WERI-Rb-1 (cell line): Measurements from ENCODE around the gene FEZ2.

Experiments
- DNase-seq: peaks from one replicate; pipeline ENCODE4 v3.0.0-alpha.2; 2020
- H3K27ac ChIP-seq: fragments of 250-450 bp; sonication (Bioruptor Pico); 2 replicates; pipeline ENCODE4 v1.5.1; 2020; ENCODE audit warnings: mild to moderate bottlenecking, moderate library complexity
- H3K27me3 ChIP-seq: fragments of 250-450 bp; sonication (Bioruptor Pico); 2 replicates; pipeline ENCODE4 v1.5.1; 2021; ENCODE audit warnings: mild to moderate bottlenecking, low read depth, moderate library complexity; ENCODE audit not compliant: insufficient read depth, severe bottlenecking
- H3K36me3 ChIP-seq: fragments of 250-450 bp; sonication (Bioruptor Pico); 2 replicates; pipeline ENCODE4 v1.5.1; 2020; ENCODE audit warnings: mild to moderate bottlenecking, moderate library complexity
- H3K4me3 ChIP-seq: 2 replicates; pipeline ENCODE4 v1.5.1; 2011; ENCODE audit warnings: low read depth, mild to moderate bottlenecking, control low read depth, low read length
- H3K9me3 ChIP-seq: fragments of 250-450 bp; sonication (Bioruptor Pico); 2 replicates; pipeline ENCODE4 v1.5.1; 2021; ENCODE audit warnings: mild to moderate bottlenecking, moderate library complexity; ENCODE audit not compliant: severe bottlenecking
- TF ChIP-seq, protein P1 (sequence below): IDR thresholded peaks from 2 replicates; pipeline ENCODE4 v1.5.1; 2011; ENCODE audit warnings: low read depth, mild to moderate bottlenecking, control low read depth, inconsistent platforms, low read length

Gene FEZ2

DNA sequence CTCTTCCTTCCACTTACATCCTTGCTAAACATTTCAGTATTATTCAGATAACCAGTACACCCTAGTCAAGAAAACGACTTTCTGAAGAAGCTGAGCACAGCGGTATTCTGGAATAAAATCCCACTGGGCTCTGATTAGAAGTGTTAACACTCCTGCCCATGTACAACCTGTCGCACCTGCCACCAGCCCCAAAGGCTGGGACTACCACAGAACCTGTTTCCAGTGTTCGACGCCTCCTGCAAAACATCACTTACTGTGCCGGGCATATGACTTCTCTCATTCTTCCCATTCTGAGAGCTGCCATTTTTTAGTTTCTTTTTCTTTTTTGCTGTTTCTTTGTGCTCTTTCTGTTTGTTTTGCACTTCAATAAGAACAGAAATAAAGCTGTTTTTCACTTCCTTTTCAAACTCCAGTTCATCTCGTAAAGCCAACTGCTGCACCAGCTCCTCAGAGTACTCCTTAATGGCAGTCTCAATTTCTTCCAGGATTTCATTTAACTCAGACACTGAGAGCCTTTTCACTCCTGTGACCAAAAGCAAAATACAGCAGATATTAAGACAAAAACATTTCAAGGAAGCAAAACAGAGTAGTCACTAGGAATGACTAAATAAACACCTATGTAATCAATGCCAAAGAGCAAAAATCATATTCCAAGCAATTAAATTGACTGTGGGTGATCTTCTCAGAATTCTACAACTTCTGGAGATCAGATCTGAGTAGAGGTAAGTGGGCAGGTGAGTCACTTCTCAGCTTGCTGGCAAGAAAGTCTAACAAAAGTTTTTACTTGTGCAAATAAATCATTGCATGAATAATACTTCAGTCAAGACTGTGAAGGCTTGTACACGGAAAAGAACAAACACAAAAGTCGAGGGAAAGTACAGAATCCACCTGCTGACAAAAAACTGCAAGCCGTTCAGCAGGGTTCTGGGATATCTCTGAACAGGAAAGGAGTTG lies 19.3 kb downstream of the FEZ2 start:
- Histone ChIP-seq H3K9me3 (no peaks in the 10 kb centered on the region), H3K27me3 (no peaks in the 10 kb centered on the region), H3K4me3 (no peak overlapping the region), H3K36me3 (peaks cover 72% of the 10 kb centered on the region), H3K27ac (no peak overlapping the region)
- TF ChIP-seq, protein P1, sequence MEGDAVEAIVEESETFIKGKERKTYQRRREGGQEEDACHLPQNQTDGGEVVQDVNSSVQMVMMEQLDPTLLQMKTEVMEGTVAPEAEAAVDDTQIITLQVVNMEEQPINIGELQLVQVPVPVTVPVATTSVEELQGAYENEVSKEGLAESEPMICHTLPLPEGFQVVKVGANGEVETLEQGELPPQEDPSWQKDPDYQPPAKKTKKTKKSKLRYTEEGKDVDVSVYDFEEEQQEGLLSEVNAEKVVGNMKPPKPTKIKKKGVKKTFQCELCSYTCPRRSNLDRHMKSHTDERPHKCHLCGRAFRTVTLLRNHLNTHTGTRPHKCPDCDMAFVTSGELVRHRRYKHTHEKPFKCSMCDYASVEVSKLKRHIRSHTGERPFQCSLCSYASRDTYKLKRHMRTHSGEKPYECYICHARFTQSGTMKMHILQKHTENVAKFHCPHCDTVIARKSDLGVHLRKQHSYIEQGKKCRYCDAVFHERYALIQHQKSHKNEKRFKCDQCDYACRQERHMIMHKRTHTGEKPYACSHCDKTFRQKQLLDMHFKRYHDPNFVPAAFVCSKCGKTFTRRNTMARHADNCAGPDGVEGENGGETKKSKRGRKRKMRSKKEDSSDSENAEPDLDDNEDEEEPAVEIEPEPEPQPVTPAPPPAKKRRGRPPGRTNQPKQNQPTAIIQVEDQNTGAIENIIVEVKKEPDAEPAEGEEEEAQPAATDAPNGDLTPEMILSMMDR, result no peak
- DNase-seq, result no peak

DNA sequence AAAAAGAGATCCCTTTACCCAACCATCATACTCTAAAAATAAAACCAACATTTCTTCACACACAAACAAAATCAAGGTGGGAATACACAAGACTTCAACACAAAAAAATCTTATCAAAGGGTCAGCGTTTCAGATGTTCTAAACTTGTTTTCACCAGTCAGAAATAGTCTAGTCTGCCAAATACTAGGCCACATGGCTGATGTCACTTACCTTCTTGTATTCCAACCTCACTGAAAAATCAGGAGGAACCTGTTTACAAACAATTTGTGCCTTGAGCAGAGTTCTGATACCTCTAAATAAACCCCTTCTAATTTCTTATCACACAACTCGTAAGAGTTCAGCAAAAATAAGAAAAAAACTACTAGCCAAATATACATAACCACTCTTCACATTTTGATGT lies 20.1 kb downstream of the FEZ2 start:
- Histone ChIP-seq H3K4me3 (no peak overlapping the region), H3K27ac (no peak overlapping the region)

DNA sequence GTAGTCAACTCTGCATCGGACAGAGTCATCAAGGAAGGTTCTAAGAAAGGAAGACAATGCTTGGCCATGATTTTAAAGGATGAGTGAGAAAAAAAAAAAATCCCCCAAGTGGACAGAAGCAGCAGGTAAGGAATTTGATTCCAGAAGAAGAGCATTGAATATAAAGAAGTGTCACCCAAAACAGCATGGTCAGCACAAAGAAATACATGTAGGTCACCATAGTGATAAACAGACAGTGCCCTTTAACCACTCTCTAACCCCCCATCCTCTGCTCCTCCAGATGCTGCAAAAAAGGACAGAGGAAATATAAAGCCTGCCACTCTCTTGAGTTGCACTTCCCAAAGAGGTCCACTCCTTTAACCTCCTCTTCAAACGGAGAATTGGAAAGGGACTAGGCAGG lies 23.4 kb downstream of the FEZ2 start:
- TF ChIP-seq, protein P1, result no peak
- H3K27me3 ChIP-seq, result no peaks in the 10 kb centered on the region
- H3K36me3 ChIP-seq, result peaks cover 34% of the 10 kb centered on the region
- no peak for DNase-seq
- no peak overlapping the region for H3K4me3 ChIP-seq
- no peaks in the 10 kb centered on the region for H3K9me3 ChIP-seq
- no peak overlapping the region for H3K27ac ChIP-seq

More for the DNA sequence above, 20.1 kb downstream of the FEZ2 start:
- Histone ChIP-seq H3K9me3 (no peaks in the 10 kb centered on the region), H3K27me3 (no peaks in the 10 kb centered on the region), H3K36me3 (peaks cover 66% of the 10 kb centered on the region)
- DNase-seq, result no peak
- TF ChIP-seq, protein P1, result no peak

DNA sequence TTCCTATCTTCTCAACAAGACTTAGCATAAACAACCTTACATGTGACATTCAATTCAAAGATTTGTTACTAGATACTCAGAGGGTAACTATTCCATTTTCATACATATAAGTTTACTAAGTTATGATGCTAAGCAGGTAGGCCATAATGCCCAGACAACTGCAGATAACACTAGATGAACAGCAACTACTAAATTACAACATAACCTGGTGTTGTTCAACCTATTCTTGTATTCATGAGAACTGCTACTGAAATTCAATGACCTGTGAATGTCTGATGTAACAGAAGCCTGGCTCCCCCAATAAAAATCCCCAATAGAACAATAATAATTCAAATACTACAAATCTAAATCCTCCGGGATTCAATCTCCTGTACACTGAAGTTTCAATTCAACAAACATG lies 24.8 kb downstream of the FEZ2 start:
- no peak for DNase-seq
- Histone ChIP-seq H3K9me3 (no peaks in the 10 kb centered on the region), H3K36me3 (peaks cover 20% of the 10 kb centered on the region), H3K27me3 (no peaks in the 10 kb centered on the region), H3K27ac (no peak overlapping the region), H3K4me3 (no peak overlapping the region)
- TF ChIP-seq, protein P1, result no peak

DNA sequence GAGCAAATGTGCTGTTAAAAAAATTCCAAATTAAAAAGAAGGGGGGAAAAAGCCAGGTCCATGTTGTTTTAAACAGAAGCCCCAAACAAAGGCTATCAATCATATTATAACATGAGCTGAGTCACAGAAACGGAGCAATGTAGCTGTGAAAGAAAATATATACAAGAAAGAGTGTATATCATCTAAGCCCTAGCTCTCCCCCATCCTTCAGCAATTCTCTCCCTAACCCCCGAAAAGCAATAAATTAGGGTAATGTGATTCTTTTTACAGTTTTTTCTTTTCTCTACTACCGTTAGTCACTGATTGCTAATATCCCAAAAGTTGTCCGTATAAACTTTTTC lies 25.3 kb downstream of the FEZ2 start:
- Histone ChIP-seq H3K9me3 (no peaks in the 10 kb centered on the region), H3K36me3 (peaks cover 15% of the 10 kb centered on the region), H3K27me3 (no peaks in the 10 kb centered on the region), H3K4me3 (no peak overlapping the region), H3K27ac (no peak overlapping the region)
- DNase-seq, result no peak
- TF ChIP-seq, protein P1, result no peak
